Uterus (tissue), 2 donors: Measurements from ENCODE around the gene PGA3.
"Not testable (repeated sequence)": the region's sequence is repeated elsewhere in the genome, so short reads cannot be mapped to it uniquely, and the experiment has no call there.

Source experiments
- CTCF ChIP-seq, 4 experiments: fragments of 200-600 bp in 2 of 4; fragments of 450-650 bp in 2 of 4; sonication (generic) in 2 of 4; IDR thresholded peaks; one replicate each; pipeline ENCODE4 v1.5.1; 2016 to 2019; ENCODE audit warnings: antibody characterized with exemption in 4 of 4, mild to moderate bottlenecking in 2 of 4, moderate library complexity in 1 of 4
- POLR2A ChIP-seq, 2 donors: fragments of 450-650 bp; IDR thresholded peaks; one replicate each; pipeline ENCODE4 v1.6.1; 2016; ENCODE audit warnings: antibody characterized with exemption in 2 of 2, mild to moderate bottlenecking in 1 of 2, moderate library complexity in 1 of 2

- TF ChIP-seq CTCF, POLR2A (IDR thresholded peaks at IDR 0.05): not testable (repeated sequence)
Measured at GRCh38 chr11:61248071-61248470, 44.8 kb downstream of the PGA3 start.
